HG03175 (cell line): Measurements from ENCODE around the gene MRPL37.

ENCODE experiments used
- ATAC-seq: cut with Tn5 transposase; IDR thresholded peaks from one replicate; pipeline ENCODE4 v1.9.1; 2021; ENCODE audit warnings: mild to moderate bottlenecking, moderate library complexity; ENCODE audit not compliant: unreplicated experiment

The MRPL37 gene

DNA sequence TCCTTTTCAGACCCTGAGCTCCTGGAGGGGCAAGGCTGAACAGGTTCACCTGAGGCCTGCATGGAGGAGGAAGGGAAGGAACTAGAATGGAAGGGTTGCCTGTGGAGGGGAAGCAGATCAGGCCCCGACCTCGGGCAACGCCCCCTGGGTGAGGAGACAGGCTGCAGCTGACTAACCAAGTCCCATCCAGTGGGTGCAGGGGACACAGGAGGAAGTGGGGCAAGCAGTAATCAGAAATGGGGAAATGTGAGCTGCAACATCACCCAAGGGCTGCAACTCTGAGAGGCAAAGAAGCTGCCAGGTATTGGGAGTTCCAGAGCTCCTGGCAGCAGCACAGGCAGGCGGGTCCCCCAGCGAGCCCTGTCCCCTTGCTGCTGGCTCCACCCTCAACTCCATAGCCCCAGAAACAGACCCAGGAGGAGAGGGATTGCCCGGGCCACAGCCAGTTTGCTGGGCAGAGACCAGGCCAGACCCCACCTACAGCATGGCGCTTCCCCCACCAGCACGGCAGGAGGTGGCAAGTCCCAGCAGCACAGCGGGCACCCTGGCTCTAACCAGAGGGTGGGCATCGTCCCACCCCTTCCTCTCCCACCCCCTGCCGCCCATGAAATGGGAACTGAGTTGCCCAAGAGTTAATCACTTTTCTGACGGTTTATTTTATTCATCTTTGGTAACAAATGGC lies 38.5 kb downstream of the MRPL37 start:
- no peak for ATAC-seq

DNA sequence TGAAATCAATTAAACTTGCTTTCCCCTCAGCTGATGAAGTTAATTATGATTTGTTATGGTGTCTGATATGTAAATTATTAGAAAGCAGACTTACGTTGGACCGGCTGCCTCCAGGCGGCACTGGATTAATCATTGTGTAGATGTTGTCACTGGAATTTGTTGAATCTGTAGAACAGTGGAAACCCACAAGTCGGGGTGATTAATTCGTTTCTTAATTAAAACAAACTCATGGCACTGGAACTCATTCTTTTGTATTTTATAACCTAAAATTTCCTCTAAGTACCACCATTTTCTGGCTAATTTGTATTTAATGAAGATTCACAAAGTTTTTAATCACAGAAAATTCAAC lies 39.0 kb downstream of the MRPL37 start:
- no peak for ATAC-seq

DNA sequence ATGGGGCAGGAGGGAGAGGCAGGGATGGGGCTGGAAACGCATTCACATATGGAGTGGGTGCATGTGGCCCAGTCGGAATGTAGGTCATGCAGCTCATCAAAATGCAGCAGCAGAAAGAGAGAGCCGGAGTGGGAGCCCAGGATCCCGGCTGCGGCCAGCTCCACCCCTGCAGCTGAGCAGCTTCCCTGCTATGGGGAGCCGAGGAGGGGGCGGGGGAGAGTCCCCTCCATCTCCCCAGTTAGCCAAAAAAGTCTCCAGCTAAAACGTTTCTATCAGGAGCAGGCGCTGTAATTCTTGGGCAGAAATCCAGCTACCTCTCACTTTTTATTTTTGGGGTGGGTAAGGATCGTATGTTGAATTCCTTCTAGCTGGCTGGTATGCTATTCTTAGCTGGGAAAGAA lies 39.7 kb downstream of the MRPL37 start:
- no peak for ATAC-seq

DNA sequence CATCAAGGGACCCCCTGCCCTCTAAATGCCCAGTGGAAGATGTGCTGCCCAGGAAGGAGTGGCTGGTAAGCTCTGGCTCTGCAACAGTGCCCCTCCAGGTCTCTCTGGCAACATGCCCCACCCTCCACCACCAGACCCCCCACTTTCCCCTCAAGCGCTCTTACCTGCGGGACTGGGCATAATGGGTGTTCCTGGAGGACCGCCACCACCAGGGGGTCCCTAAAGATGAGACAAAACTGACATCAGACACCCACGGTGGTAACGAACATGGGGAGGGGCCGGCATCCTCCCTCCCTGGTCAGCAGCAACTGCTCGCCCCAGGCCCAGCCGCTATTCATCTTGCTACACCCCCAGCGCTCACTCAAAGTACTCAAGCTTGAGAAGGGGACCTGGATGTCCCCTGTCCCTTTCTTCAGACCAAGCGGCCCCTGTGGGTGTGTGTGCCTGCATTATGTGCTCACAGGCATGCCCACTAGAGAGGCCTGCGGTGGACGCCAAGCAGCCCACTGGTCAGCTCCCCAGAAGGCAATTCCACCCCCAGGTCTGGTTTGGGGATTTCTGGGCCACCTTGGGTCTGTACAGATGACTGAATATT lies 40.9 kb downstream of the MRPL37 start:
- no peak for ATAC-seq

DNA sequence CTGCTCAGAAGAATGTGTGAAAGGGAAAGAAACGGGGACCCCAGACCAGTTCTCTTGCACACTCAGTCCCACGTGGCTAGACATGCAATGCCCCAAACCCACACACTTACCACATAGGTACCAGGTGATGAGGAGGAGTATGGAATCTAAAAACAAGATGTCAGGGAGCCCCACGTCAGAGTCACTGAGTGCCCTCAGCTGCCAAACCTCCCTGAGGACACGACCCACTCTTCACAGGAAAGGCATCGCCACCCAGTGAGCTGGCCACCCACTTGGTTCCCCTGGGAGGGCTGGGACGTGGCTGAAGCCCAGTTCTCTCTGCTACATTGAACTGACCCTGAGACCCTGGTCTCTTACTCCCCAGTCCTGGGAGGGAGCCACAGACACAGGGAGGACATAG lies 41.4 kb downstream of the MRPL37 start:
- no peak for ATAC-seq

DNA sequence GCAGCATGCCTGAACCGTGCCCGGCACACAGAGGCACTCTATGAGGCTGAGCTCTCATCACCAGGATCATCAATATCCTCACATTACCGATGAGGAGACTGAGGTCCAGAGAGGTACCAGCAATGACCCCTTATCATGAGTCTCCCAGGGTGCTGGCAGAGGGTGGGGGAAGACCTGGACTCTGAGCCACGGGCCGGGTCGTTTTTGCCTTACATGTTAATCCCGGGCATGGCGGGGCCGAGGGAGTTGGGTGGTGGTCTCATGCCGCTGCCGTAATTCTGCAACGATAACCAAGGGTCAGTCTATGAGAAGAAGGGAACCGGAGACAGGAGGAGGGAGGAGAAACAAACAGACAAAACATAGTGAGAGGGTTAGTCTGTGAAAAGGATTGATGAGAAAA lies 43.1 kb downstream of the MRPL37 start:
- ATAC-seq, result no peak

DNA sequence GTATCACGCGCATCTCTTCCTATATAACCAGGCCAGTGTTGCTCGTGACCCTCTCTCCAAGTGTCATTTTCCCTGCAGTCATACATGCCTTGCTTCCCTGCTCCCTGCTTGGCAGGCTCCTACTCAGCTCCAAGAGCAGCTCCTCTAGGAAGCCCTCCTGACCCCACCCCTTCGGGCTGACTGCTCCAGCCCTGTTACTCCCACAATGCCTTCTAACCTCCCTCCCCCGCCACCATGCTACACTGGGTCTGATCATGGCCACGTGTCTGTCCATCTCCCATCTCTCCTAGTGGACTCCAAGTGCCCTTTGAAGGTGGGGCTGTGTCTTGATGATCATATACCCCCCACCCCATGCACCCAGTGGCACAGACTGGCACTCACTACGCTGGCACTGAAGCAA lies 44.7 kb downstream of the MRPL37 start:
- ATAC-seq, result no peak

DNA sequence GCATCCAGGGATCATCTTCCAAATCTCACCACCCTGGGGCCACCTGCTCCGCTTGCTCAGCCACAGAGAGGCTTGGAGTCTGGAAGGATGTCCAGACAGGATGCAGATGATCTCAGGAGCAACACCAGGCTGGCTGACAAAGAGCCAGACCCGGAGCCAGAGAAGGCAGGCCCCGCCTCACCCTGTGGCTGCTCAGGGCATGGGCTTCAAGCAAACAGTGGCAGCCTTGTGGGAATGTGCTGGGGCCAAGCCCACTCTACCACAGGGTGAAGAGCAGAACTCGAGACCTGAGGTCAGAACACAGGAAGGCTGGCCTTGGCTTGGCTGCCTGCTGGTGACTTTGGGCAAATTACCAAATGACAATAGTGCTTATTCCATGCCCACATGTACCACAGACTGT lies 45.5 kb downstream of the MRPL37 start:
- no peak for ATAC-seq

DNA sequence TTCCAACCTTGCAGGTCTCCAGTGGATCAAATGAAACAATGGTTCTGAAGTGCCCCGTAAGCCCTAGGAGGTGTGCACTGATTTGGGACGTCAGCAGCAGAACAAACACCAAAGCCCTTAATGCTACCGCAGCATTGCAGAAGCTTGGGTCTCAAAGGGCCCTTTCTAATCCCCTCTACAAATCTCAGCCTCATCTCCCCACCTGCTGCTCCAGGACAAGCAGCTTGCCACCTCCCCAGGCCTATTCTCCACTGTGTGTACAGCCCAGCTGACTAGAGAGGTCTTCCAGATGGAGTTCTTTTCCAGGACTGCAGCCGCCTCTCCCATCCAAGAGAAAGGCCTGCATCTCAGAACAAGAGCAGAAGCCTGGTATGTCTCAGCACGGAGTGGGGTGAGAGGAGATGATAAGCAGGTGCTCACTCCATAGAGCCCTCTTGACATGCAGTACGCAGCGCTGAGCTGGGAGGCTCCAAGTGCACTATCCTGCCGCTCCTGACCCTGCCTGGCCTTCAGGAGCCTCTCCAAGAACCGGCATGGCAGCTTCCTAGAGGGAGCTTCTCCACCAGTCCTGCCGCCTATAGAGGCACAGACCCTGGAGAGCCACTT lies 46.3 kb downstream of the MRPL37 start:
- ATAC-seq, result no peak

DNA sequence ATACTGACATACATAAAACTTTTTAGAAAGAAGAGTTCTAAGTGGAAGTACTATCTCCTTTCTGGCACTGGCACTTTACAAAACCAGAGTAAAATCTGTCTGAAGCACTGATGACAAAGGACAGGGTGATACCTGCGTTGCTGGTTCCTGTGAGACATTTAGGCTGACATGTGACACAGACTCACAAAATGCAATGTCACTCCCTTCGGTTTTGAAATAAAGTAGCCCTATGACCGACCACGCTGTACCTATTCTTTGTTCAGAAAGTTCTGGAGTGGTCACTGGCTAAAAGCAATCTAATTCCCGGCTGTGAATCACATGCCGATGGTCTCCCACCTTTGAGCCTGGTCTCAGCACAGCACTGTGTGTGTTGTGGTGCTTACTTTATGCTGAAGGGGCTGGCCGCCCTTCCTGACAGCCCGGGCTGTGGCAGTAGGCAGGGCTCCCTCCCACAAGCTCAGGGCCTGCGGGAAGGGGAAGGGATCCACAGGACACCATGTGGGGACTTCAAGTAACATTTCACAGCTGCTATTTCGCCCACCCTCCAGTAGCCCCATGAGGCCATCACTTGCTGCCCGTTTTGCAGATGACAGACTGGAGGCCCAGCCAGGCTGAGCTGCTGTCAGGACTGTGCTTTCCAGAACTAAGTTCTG lies 48.0 kb downstream of the MRPL37 start:
- no peak for ATAC-seq

DNA sequence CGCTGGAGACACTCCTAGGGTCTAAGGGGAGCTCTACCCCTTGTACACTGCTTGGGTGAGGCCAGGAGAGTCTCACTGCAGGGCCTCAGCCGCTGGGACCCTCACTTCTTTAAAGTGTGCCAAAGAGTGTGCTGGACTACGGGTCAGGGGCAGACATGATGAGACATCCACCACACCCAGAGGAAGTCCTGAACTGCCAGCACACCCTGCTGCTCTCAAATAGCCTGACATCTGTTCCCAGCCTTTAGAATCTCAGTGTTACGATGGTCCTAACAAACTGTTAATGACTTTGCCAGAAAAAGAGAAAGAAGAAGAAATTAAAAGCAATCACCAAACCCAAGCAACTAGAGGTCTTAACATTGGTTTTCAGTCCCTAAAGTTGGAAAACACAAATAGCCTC lies 49.0 kb downstream of the MRPL37 start:
- no peak for ATAC-seq

DNA sequence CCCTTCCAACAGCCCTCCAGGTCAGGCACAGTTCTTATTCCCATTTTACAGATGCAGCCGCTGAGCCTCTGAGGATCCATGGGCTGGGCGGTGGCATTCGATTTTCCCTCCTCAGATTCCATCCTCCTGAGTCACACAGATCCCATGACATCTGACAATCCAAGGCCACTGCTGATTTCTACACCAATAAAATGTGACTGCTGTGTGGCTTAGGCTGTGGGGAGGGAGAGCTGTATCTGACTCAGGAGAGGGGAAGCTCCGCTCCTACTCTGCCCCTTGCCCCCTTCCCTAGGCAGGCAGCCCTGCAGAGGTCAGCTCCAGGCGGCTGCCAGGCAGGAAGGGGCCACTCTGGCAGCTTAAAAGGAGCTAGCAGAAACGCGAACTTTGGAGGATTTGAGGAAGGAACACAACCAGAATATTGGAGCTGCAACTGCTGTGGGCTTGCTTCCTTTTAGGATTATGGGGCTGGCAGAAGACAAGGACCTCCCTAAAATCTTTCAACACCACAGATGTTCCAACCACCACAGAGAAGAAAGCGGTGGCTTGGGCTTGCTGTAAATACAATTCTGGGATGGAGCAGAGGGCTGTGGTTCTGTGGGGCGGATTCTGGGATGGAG lies 50.0 kb downstream of the MRPL37 start:
- ATAC-seq, result no peak

DNA sequence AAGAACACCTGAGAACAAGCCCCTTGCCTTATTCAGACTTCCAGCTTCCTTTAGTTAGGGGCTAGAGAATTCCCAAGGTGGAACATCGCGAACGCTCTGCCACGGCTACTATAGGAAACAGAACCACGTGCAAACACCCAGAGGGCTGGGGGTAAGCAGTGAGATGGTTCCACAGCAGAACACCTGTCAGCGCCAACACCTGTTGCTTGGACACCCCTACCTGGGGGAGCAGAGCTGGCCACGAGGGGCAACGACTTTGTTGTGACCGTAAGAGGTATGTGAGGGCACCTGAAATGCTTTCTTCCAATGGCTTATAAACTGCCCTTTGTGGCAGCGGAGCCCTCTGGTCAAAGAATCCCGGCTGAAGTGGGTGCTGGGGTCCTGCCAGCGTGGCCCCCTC lies 50.7 kb downstream of the MRPL37 start:
- ATAC-seq, result no peak

DNA sequence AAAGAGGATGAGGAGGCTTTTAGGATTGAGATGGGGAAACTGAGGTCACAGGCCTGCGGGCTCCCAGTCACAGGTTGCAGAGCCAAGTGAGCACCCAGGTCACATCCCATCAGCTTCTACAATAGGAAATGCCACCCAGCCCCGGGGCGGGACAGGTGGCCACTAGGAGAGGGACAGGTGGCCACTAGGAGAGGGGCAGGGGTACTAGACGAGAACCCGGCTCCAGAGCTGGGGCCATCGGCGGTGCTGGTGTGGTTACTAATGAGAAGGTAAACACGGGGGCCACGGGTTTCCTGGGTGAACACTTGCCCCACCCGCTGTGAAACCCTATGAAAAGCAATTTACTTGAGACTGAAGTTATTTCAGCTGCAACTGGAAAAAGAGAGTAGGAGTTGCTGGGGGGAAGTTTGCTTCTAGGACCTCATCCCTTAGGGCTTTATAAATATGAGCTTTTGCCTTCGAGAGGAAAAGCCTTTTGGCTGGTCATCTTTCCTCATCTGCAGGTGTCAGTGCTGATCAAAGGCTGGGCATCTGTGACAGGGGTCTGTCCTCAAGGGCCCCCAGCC lies 52.5 kb downstream of the MRPL37 start:
- no peak for ATAC-seq

DNA sequence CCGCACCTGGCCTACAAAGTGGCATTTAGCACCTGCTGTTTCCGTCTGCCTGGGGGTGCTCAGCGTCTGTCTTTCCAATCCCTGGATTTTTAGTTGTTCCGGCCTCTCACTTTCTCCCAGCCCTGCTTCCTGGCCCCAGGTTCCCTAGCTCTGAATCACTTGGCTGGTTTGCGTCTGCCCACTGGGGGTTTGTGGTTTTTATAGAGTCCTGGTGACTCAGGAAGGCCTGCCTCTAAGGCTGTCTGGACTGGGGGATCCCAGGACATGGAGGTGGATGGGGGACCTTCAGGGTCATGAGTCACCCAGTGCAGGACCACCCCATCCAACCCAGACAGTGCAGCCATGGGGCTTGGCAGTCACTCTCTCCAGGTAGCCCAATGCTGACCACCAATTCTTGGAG lies 53.5 kb downstream of the MRPL37 start:
- ATAC-seq, result no peak

DNA sequence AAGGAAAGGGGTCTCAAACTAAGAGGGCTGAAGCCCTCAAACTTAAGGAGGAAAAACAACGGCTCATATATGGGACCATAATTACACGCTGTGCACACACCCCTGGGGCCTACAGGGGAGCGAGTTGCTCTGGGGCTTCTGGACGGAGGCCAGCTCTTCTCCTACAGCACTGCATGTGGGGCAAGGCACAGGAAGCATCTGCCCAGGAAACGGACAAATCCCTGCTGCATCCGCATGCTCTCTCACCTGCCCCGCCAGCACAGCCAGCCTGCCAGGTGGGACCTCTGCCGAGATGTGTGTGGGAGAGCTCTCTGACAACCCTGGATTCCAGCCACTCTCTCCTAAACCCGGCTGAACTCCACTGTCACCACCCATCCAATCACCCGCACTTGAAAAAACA lies 54.1 kb downstream of the MRPL37 start:
- no peak for ATAC-seq

DNA sequence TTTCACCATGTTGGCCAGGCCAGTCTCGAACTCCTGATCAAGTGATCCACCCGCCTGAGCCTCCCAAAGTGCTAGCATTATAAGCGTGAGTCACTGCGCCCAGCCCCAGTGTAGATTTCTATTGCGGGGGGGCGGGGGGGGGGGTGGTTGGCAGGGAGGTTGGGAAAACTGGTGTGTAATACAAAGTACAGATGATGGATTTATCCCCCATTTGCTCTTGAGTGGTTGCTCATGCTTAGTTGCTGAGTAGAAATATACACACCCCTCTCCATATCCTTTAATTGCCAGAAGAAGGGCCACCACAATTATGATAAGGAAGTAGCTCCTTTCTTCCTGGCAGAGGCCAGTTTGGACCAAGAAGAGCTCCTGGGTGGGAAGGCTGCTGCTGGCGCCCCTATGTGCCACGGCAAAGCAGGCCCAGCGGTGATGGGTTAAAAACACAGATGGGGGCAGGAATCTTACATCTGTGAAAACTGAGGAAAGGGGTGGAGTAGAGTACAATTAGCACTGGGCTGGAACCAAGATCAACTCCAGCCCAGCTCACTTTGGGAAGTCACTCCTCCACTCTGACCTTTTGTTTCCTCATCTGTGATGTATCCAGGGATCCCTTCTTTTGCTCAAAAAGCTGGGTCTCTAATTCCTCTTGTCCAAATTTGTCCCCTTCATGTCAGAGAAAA lies 55.2 kb downstream of the MRPL37 start:
- ATAC-seq, result no peak

DNA sequence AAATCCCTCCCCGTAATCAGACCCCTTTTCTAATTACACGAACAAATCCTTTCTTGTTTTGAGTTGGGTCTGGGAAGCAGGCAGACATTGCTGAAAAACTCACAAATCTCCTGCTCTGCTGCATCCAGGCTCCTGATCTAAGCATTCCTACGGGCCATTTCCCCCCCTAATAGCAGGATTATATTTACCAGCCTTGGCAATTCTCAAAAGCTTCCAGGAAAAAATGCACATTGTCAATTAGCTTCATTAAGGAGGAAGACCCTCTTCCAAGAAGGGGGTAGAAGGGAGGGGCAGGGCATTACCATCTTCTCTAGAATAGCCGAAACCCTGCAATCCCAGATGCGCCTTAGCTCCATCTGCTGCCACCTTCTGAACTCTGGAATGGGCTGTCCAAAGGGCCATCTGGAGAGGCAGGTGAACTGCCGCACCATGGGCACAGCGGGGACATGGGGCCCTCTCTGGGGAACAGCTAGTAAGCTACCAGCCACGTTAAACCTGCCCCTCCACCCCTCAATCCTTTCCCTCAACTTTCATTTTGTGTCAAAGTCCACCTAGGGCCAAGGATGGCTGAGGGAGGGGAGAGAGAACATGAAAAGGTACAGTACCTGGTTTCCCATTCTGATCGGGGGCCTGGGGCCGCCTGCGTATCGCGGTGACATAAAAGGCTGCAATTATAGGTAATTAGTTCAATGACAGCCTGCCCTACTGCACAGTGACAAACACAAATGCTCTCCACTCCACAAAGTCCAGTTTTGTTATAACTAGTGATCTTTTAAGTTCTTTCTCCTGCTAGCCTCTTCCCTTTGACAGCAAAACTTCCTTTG lies 56.8 kb downstream of the MRPL37 start:
- no peak for ATAC-seq

DNA sequence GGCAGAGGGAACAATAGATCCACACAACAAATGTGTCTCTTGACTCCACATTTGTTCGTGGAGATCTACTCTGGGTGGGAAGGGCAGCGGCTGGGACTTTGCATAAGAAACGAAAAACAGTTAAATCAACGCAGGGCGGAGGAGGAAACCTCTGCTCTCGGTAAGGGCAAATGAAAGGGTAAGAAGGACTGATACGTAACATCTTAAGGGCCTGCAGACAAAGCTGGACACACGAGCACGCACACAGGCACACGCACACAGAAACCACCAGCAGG lies 57.3 kb downstream of the MRPL37 start:
- no peak for ATAC-seq

DNA sequence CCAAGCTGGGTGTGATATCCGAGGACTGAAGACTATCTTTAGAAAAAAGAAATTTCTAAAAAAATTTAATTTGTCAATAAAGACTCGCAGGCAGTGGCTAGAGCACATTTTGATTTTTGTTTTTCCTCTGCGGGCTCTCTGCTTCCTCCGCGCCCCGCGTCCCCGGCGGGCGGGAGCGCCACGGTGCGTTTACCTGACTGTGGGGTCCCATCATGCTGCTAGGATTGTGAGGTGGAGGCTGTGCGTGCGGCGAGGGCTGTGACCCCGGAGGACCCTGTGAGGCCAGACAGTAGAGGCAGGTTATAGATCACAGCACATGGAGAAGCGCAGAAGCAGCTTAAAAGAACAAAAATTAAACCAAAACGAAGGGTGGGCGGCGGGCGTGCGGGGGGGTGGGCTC lies 57.9 kb downstream of the MRPL37 start:
- ATAC-seq, result no peak
